Activated CD8-positive, alpha-beta T cell treated with anti-CD3 and anti-CD28 coated beads, Interleukin-2, amount 10 ng/mL, durations not matched to agents 7 days and 5 days (primary cell): ENCODE results near the gene ATP13A3. TPM values are rescaled to one million over a fixed set of nuclear protein-coding genes. Genes with fewer than 3 reads are reported as not detected.
A peak's percentile ranks its signal among the peaks of the same experiment; 100 is the strongest.

ENCODE experiments used
- ATAC-seq: fragments of 150-1000 bp; cut with Tn5 transposase; one replicate; pipeline ENCODE4 v1.10.0; 2021; ENCODE audit warnings: moderate library complexity
- CTCF ChIA-PET: fragments of 350-600 bp; sonication (Branson Sonifier 250); formaldehyde crosslinking; loops from one replicate; lab custom pipeline; 2021; ENCODE audit warnings: antibody characterized with exemption; lab: Charles Lee
- POLR2A ChIA-PET: fragments of 350-600 bp; sonication (Branson Sonifier 250); formaldehyde crosslinking; loops from one replicate; lab custom pipeline; 2021; ENCODE audit warnings: antibody characterized with exemption; lab: Charles Lee
- DNase-seq: peaks from one replicate; pipeline ENCODE4 v3.0.0-alpha.2; 2020
- H3K27ac Mint-ChIP-seq: one replicate; pipeline ENCODE4 v1.8.0; 2021; ENCODE audit warnings: mild to moderate bottlenecking, mixed read lengths
- H3K27me3 Mint-ChIP-seq: one replicate; pipeline ENCODE4 v1.8.0; 2021; ENCODE audit warnings: low read depth, mixed read lengths
- H3K36me3 Mint-ChIP-seq: one replicate; pipeline ENCODE4 v1.8.0; 2021; ENCODE audit warnings: low read depth, mixed read lengths
- H3K4me1 Mint-ChIP-seq: one replicate; pipeline ENCODE4 v1.8.0; 2021; ENCODE audit warnings: low read depth, mixed read lengths
- H3K4me3 Mint-ChIP-seq: one replicate; pipeline ENCODE4 v1.8.0; 2021; ENCODE audit warnings: mild to moderate bottlenecking, mixed read lengths
- H3K9me3 Mint-ChIP-seq: one replicate; pipeline ENCODE4 v1.8.0; 2022; ENCODE audit warnings: mixed read lengths; ENCODE audit not compliant: insufficient read depth
- total RNA-seq, 2 experiments: library from RNA; stranded (reverse); gene quantifications; one replicate each; pipeline ENCODE4 v1.2.3, GENCODE V29; 2021

The ATP13A3 gene
- total RNA-seq, 2 experiments from 2014 or later: 63.9 to 66.8 TPM

DNA sequence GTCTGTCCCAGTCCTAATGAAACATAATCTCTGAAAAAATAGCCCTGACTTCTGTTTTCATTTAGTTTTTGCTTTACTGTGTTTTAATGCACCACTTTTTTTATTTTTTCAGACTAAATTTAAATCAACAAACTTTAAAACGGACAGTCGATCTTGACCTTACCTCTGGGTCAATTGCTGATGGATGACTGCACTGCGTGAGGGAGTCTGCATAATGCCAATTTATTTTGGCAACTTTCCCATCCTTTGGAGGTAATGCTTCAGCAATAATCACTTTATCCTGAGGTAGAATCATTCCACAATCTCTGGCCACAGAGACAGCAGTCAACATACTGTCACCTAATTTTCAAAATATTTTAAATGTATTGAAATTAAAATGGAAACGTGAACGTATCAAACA, 55.2 kb downstream of the ATP13A3 start:
- POLR2A ChIA-PET: interaction anchor here (0.7 kb wide), 1 partner anchor 20 kb away, joined by 4 read pairs; no protein-coding TSS in a partner anchor
- CTCF ChIA-PET: interaction anchor here (1.0 kb wide), 1 partner anchor 25 kb away, joined by 3 read pairs; no protein-coding TSS in a partner anchor

DNA sequence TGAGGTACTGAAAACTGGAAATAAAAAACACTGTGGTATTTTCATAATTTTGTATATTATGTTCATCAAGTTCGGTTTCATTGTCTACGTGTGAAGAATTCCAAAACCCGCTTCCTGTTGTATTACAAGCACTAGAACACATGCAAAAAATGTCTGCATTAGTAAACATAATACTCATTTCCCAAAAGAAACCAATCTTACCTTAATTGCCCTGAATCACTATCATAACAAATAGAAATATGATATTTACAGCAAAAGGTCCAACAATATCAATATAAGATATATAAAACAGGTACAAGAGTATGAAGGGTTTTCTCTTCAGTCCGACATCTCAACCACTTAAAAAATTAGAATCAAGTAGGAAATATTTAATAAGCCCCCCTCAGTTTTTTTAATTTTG, 61.4 kb downstream of the ATP13A3 start:
- H3K4me1 Mint-ChIP-seq: no peaks in the 10 kb centered on the region
- no peak overlapping the region for H3K27ac Mint-ChIP-seq
- ATAC-seq: no peak
- no peaks in the 10 kb centered on the region for H3K9me3 Mint-ChIP-seq
- no peak overlapping the region for H3K4me3 Mint-ChIP-seq
- no peaks in the 10 kb centered on the region for H3K27me3 Mint-ChIP-seq
- CTCF ChIA-PET: no interaction called here
- POLR2A ChIA-PET: no interaction called here
- H3K36me3 Mint-ChIP-seq: peaks cover 38% of the 10 kb centered on the region
- DNase-seq: no peak

More for the DNA sequence above, 55.2 kb downstream of the ATP13A3 start:
- no peaks in the 10 kb centered on the region for H3K4me1 Mint-ChIP-seq
- peaks cover 44% of the 10 kb centered on the region for H3K36me3 Mint-ChIP-seq
- DNase-seq: no peak
- ATAC-seq: no peak
- H3K27ac Mint-ChIP-seq: no peak overlapping the region
- H3K9me3 Mint-ChIP-seq: no peaks in the 10 kb centered on the region
- no peaks in the 10 kb centered on the region for H3K27me3 Mint-ChIP-seq
- no peak overlapping the region for H3K4me3 Mint-ChIP-seq

DNA sequence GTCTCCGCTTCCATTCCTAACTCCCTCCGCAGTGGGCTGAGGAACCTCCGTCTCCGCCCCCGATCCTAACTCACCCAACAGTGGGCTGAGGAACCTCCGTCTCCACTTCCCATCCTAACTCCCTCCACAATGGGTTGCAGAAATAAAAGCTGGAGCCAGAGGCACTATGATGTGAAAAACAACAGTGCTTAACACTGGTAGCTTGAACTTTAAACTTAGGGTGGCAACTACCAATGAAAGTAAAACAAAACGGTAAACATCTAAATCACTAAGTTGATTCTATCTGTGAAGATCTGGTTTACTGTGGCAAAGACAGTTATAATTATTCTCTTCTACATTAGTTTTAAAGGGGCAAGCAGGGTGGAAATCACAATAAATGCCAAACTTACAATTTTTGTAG, 61.8 kb downstream of the ATP13A3 start:
- Mint-ChIP-seq H3K27me3 (no peaks in the 10 kb centered on the region), H3K9me3 (no peaks in the 10 kb centered on the region), H3K4me1 (no peaks in the 10 kb centered on the region), H3K27ac (no peak overlapping the region), H3K36me3 (peaks cover 38% of the 10 kb centered on the region), H3K4me3 (no peak overlapping the region)
- DNase-seq (no peak), ATAC-seq (no peak)
- ChIA-PET POLR2A (no interaction called here), CTCF (no interaction called here)

DNA sequence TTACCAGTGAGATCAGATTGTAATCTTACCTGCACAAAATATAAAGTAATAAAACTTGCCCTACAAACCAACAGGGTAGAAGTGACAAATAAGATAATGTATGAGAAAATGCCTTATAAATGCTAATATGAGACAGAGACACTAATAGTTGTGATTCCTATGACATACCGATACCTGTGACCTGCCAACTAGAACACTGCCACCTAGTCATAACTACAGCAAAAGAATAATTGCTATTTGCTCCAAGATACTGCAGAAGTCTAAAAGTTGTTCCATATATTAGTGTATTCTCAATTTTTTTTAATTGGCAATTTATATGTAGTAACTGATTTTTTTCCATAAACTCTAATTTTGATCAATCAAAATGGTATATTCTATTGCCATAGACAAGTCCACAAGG, 62.4 kb downstream of the ATP13A3 start:
- DNase-seq (no peak), ATAC-seq (no peak)
- POLR2A ChIA-PET: no interaction called here
- peaks cover 34% of the 10 kb centered on the region for H3K36me3 Mint-ChIP-seq
- no peaks in the 10 kb centered on the region for H3K4me1 Mint-ChIP-seq
- CTCF ChIA-PET: no interaction called here
- no peaks in the 10 kb centered on the region for H3K27me3 Mint-ChIP-seq
- no peak overlapping the region for H3K27ac Mint-ChIP-seq
- no peak overlapping the region for H3K4me3 Mint-ChIP-seq
- no peaks in the 10 kb centered on the region for H3K9me3 Mint-ChIP-seq

DNA sequence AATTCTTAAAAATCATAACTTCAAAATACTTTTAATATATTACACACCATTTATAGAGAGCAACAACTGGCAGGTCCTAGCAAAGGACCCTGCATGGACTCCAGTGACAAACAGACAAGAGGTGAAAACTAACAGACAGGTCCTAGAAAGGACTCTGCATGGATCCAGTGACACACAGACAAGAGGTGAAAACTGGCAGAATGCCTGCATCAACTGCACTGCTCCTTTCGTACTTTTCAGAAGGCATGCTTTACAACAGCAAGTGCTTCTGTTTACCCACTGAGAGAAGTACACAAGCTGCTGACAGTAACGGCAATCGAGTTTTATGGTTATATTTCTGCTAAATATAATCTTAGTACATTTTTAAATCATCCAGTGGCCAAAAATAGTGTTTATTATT, 63.5 kb downstream of the ATP13A3 start:
- ChIA-PET CTCF (interaction anchor here (1.4 kb wide), 1 partner anchor 9 kb away, joined by 3 read pairs; no protein-coding TSS in a partner anchor), POLR2A (no interaction called here)
- Mint-ChIP-seq H3K4me1 (no peaks in the 10 kb centered on the region), H3K27me3 (no peaks in the 10 kb centered on the region), H3K36me3 (peaks cover 37% of the 10 kb centered on the region), H3K9me3 (no peaks in the 10 kb centered on the region), H3K4me3 (no peak overlapping the region), H3K27ac (no peak overlapping the region)
- DNase-seq (no peak), ATAC-seq (no peak)

DNA sequence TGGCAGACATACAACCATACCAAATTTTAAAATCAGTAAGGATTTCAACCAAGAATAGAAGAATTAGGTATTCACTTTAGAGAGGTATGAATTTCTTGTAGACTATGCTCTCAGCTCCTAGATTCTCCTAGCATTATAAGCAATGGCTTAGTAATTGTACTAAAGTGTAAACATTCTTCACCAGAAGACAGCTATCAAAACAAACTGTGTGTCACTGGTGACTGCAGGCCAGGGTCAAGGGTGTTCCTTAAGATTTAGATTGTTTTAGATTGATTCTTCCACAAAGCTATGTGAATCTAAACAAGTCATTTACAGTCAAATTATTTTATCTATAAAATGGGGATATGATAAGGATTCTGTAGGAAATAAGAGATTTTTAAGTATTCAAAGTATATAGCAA, 64.6 kb downstream of the ATP13A3 start:
- ChIA-PET CTCF (interaction anchor here (0.8 to 1.4 kb wide), 4 partner anchors 11 to 172 kb away, joined by 3 to 4 read pairs (median 3); no protein-coding TSS in a partner anchor), POLR2A (no interaction called here)
- no peak overlapping the region for H3K4me3 Mint-ChIP-seq
- H3K4me1 Mint-ChIP-seq: no peaks in the 10 kb centered on the region
- no peak for DNase-seq
- no peak overlapping the region for H3K27ac Mint-ChIP-seq
- H3K9me3 Mint-ChIP-seq: no peaks in the 10 kb centered on the region
- H3K36me3 Mint-ChIP-seq: peaks cover 33% of the 10 kb centered on the region
- no peak for ATAC-seq
- H3K27me3 Mint-ChIP-seq: no peaks in the 10 kb centered on the region

DNA sequence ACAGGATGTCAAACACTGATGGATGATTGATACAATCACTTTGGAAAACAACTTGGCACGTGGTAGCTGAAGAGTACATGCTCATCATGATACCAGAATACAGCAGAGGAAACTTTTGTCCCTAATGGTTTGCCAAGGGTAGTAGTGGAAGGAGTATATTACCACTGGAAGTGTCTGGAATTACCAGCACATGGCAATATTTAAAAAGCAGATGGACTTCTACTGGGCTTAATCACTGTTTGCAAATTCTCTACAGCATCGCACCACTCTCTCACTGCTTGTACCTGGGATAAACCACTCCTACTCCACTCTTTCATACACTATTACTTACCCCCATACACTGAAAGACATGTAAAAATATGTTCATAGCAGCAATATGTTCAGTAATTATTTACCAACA, 68.1 kb downstream of the ATP13A3 start:
- Mint-ChIP-seq H3K27ac (no peak overlapping the region), H3K4me1 (no peaks in the 10 kb centered on the region), H3K9me3 (no peaks in the 10 kb centered on the region), H3K36me3 (peaks cover 29% of the 10 kb centered on the region), H3K27me3 (no peaks in the 10 kb centered on the region), H3K4me3 (no peak overlapping the region)
- CTCF ChIA-PET: no interaction called here
- POLR2A ChIA-PET: no interaction called here
- DNase-seq (no peak), ATAC-seq (no peak)

DNA sequence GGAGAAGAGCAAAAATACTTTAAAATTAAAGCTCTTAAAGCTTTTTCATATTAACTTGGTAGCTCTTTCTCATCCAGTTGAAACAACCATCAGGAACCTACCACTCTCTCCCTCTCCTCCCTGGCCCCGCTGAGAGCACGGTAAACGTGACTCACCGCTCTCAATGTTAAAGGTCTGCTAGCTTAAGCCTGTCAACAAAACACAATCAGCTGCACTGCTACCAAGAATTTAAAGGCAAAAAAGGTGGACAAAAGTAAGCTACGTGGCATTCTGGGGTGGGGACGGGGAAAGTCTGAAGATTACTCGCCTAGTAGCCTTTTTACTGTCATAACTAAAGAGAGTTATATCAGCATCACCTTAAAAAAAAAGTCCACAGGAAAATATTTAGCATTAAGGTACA, 79.4 kb downstream of the ATP13A3 start:
- no peak overlapping the region for H3K27ac Mint-ChIP-seq
- H3K27me3 Mint-ChIP-seq: no peaks in the 10 kb centered on the region
- no peaks in the 10 kb centered on the region for H3K4me1 Mint-ChIP-seq
- no peak overlapping the region for H3K4me3 Mint-ChIP-seq
- ChIA-PET POLR2A (no interaction called here), CTCF (interaction anchor here (0.7 to 4.9 kb wide), 9 partner anchors 11 to 166 kb away, joined by 3 to 35 read pairs (median 4); no protein-coding TSS in a partner anchor)
- H3K9me3 Mint-ChIP-seq: no peaks in the 10 kb centered on the region
- no peak for DNase-seq
- ATAC-seq: no peak
- peaks cover 18% of the 10 kb centered on the region for H3K36me3 Mint-ChIP-seq

DNA sequence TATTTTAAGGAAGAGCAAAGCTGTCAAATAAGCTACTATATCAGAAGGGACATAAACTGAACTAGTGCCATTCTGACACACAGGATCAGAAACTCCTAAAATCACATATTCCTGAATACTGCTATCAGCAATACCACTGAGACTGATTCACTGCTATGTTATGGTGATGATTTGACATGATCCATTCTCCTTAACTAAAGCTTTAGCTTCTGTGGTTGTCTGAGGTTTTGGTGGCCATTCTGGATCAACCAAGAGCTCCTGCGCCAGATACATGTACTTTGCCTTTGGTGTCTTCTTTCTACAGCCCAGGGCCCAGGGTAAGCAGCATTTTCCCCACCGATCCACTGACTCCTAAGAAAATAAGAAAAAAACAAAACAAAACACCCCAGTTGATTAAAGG, 81.0 kb downstream of the ATP13A3 start:
- Mint-ChIP-seq H3K9me3 (no peaks in the 10 kb centered on the region), H3K27ac (no peak overlapping the region), H3K36me3 (peaks cover 14% of the 10 kb centered on the region), H3K4me3 (no peak overlapping the region), H3K27me3 (no peaks in the 10 kb centered on the region), H3K4me1 (no peaks in the 10 kb centered on the region)
- ChIA-PET CTCF (interaction anchor here (1.3 to 4.9 kb wide), 8 partner anchors 9 to 178 kb away, joined by 3 to 35 read pairs (median 10); no protein-coding TSS in a partner anchor), POLR2A (no interaction called here)
- ATAC-seq: no peak
- no peak for DNase-seq

DNA sequence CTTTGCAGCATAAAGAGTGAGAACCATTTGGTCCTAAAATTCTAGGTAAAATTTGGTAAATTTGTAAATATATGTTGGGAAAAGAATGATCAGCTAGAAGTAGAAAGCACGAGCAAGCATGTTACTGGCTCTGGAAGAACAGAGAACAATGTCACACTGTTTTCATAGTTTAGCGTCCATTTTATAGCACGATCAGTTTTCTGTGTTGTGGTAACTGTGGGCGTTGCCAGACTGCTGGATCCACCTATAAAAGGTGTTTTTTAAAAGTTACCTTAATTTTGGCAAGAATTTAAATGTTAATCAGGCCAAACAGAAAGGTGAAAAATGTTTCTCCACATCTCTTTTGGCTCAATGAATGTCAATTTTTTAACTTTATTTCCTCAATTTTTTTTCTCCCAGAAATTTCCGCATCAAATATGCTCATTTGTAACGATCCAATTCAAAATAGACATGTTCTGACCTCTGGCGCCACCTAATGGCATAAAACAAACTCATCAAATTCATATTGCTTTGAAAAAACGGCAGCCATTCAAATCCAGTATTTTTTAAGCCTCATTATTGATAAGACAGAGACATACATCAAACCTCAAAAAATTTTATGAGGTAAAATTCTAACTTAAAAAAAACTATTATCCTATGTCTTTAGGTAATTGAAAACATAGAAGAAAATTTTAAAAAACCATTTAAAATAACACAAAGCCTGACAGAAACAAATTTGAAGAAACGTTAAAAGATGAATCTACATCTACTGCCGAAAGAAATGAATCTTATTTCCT, 82.2 kb downstream of the ATP13A3 start:
- Mint-ChIP-seq H3K4me1 (peaks cover 7% of the 10 kb centered on the region), H3K36me3 (peaks cover 11% of the 10 kb centered on the region), H3K4me3 (no peak overlapping the region), H3K27ac (no peak overlapping the region), H3K9me3 (no peaks in the 10 kb centered on the region), H3K27me3 (no peaks in the 10 kb centered on the region)
- ATAC-seq: no peak
- DNase-seq: peak; percentile 60
- ChIA-PET POLR2A (interaction anchor here (0.6 kb wide), 1 partner anchor 10 kb away, joined by 3 read pairs; no protein-coding TSS in a partner anchor), CTCF (interaction anchor here (0.6 to 4.9 kb wide), 20 partner anchors 8 to 100 kb away, joined by 3 to 35 read pairs (median 4); no protein-coding TSS in a partner anchor)

DNA sequence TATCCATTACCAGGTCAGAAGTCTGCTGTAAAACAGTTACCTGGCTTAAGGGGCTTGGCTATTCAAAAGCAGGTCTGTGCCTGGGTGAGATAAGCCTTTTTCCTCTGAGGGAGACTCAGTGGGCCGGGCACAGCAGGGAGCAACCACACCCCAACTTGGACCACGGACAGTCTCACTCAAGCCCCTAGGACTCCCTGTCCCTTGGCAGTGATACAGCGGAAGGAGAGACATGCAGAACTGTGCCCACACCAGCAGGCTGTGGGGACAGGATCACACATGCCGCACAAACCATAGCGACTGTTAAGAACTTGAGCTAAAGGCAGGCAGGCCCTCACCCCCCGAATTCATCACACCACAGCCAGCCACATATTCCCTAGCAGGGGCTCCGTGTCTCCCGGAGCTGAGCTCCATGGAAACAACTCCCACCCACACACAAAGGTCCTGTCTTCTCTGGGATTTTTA, 84.9 kb downstream of the ATP13A3 start:
- no peaks in the 10 kb centered on the region for H3K9me3 Mint-ChIP-seq
- peaks cover 10% of the 10 kb centered on the region for H3K27me3 Mint-ChIP-seq
- H3K4me3 Mint-ChIP-seq: no peak overlapping the region
- no peak for ATAC-seq
- H3K4me1 Mint-ChIP-seq: peaks cover 33% of the 10 kb centered on the region
- CTCF ChIA-PET: interaction anchor here (1.6 kb wide), 1 partner anchor 70 kb away, joined by 3 read pairs; no protein-coding TSS in a partner anchor
- DNase-seq: no peak
- POLR2A ChIA-PET: no interaction called here
- peaks cover 11% of the 10 kb centered on the region for H3K36me3 Mint-ChIP-seq
- no peak overlapping the region for H3K27ac Mint-ChIP-seq

DNA sequence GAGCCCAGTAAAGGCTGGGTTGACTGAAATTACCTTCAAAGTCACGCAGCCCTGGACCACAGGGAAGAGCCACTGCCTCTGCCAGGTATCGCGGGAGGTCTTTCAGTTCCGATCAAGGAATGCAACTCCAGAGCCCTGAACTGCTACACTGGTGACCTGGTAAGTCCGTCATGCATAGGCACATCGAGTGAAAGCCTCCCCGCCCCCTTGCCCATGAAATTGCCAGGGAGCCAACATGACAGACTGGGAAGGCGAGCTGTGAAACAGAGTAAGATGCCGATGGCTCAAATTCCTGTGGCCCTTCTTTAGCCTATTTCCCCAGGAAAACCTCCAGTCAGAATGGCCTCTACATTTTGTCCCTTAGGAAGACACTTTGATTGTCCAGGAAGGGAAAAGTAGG, 85.5 kb downstream of the ATP13A3 start:
- H3K36me3 Mint-ChIP-seq: peaks cover 11% of the 10 kb centered on the region
- CTCF ChIA-PET: no interaction called here
- H3K9me3 Mint-ChIP-seq: no peaks in the 10 kb centered on the region
- H3K27me3 Mint-ChIP-seq: peaks cover 10% of the 10 kb centered on the region
- H3K4me1 Mint-ChIP-seq: peaks cover 37% of the 10 kb centered on the region
- ATAC-seq (no peak), DNase-seq (no peak)
- no peak overlapping the region for H3K4me3 Mint-ChIP-seq
- POLR2A ChIA-PET: no interaction called here
- no peak overlapping the region for H3K27ac Mint-ChIP-seq
